Neural progenitor cell (in vitro differentiated cells): ENCODE results near the gene SLC10A3. TPM values are rescaled to one million over a fixed set of nuclear protein-coding genes. Genes with fewer than 3 reads are reported as not detected.

Experiments
- DNase-seq: peaks from one replicate; pipeline ENCODE4 v3.0.0-alpha.2; 2016; ENCODE audit warnings: low spot score
- H2AFZ ChIP-seq: fragments of 200-600 bp; sonication (generic); replicated peaks from 2 replicates; pipeline ENCODE4 v1.6.1; 2016; ENCODE audit warnings: antibody characterized with exemption
- H3F3A ChIP-seq: fragments of 200-600 bp; sonication (generic); 2 replicates; pipeline ENCODE4 v1.6.1; 2016; ENCODE audit warnings: antibody characterized with exemption, low read depth
- H3K27ac ChIP-seq: fragments of 200-600 bp; sonication (generic); 2 replicates; pipeline ENCODE4 v1.5.1; 2016; ENCODE audit warnings: mild to moderate bottlenecking
- H3K27me3 ChIP-seq: fragments of 200-600 bp; sonication (generic); 2 replicates; pipeline ENCODE4 v1.6.1; 2016; ENCODE audit warnings: mild to moderate bottlenecking, moderate library complexity
- H3K36me3 ChIP-seq: fragments of 200-600 bp; sonication (generic); 2 replicates; pipeline ENCODE4 v1.5.1; 2016
- H3K4me1 ChIP-seq: fragments of 200-600 bp; sonication (generic); 2 replicates; pipeline ENCODE4 v1.6.1; 2016; ENCODE audit warnings: mixed run types
- H3K4me2 ChIP-seq: fragments of 200-600 bp; sonication (generic); 2 replicates; pipeline ENCODE4 v1.6.1; 2016
- H3K4me3 ChIP-seq: fragments of 200-600 bp; sonication (generic); 2 replicates; pipeline ENCODE4 v1.5.1; 2016
- H3K79me2 ChIP-seq: fragments of 200-600 bp; sonication (generic); 2 replicates; pipeline ENCODE4 v1.6.1; 2016; ENCODE audit warnings: low read depth
- H3K9ac ChIP-seq: fragments of 200-600 bp; sonication (generic); 2 replicates; pipeline ENCODE4 v1.6.1; 2016
- H3K9me3 ChIP-seq: fragments of 200-600 bp; sonication (generic); 2 replicates; pipeline ENCODE4 v1.5.1; 2016; ENCODE audit warnings: low read depth
- H4K20me1 ChIP-seq: fragments of 200-600 bp; sonication (generic); 2 replicates; pipeline ENCODE4 v1.6.1; 2016; ENCODE audit warnings: low read depth
- H3K27ac Mint-ChIP-seq: 3 replicates; pipeline ENCODE4 v1.8.0; 2021; ENCODE audit warnings: mixed read lengths
- H3K27me3 Mint-ChIP-seq: 2 replicates; pipeline ENCODE4 v1.8.0; 2022; ENCODE audit warnings: low read depth, mild to moderate bottlenecking, inconsistent platforms, moderate library complexity, mixed read lengths; ENCODE audit not compliant: insufficient read depth
- H3K36me3 Mint-ChIP-seq: 3 replicates; pipeline ENCODE4 v1.8.0; 2021; ENCODE audit warnings: mixed read lengths
- H3K4me1 Mint-ChIP-seq: 3 replicates; pipeline ENCODE4 v1.8.0; 2021; ENCODE audit warnings: mixed read lengths
- H3K4me3 Mint-ChIP-seq: 3 replicates; pipeline ENCODE4 v1.8.0; 2021; ENCODE audit warnings: mild to moderate bottlenecking, moderate library complexity, mixed read lengths
- H3K9me3 Mint-ChIP-seq: 3 replicates; pipeline ENCODE4 v1.8.0; 2020; ENCODE audit warnings: mixed read lengths
- CTCF ChIP-seq: fragments of 200-600 bp; sonication (generic); IDR thresholded peaks from 2 replicates; pipeline ENCODE4 v1.5.1; 2017; ENCODE audit warnings: antibody characterized with exemption, mild to moderate bottlenecking
- EZH2 ChIP-seq: fragments of 200-600 bp; sonication (generic); IDR thresholded peaks from 2 replicates; pipeline ENCODE4 v1.6.1; 2017; ENCODE audit warnings: antibody characterized with exemption, mild to moderate bottlenecking, moderate library complexity
- EZH2phosphoT487 ChIP-seq: fragments of 200-600 bp; sonication (generic); IDR thresholded peaks from 2 replicates; pipeline ENCODE4 v1.6.1; 2017; ENCODE audit warnings: antibody characterized with exemption
- total RNA-seq: library from RNA; depleted of rRNA; stranded (reverse); fragments of >200 nt; gene quantifications from 2 replicates; pipeline ENCODE4 v1.2.3, GENCODE V29; 2015; ENCODE audit warnings: low replicate concordance

SLC10A3 gene
- total RNA-seq, 1 donor from 2014 or later, result 3.5 TPM

GRCh38 chrX:154488336-154489075 is 1.9 kb downstream of the SLC10A3 start:
- Histone ChIP-seq H2AFZ (no peak overlapping the region), H3K27me3 (peaks cover 11% of the 10 kb centered on the region), H3F3A (peaks cover 9% of the 10 kb centered on the region), H3K36me3 (no peaks in the 10 kb centered on the region), H4K20me1 (no peaks in the 10 kb centered on the region), H3K27ac (no peak overlapping the region), H3K4me3 (no peak overlapping the region), H3K4me2 (no peak overlapping the region), H3K9ac (no peak overlapping the region), H3K9me3 (no peaks in the 10 kb centered on the region), H3K79me2 (no peaks in the 10 kb centered on the region), H3K4me1 (no peaks in the 10 kb centered on the region)
- Mint-ChIP-seq H3K9me3 (peaks cover 18% of the 10 kb centered on the region), H3K27me3 (peaks cover 9% of the 10 kb centered on the region), H3K36me3 (peaks cover 4% of the 10 kb centered on the region), H3K4me1 (peaks cover 3% of the 10 kb centered on the region), H3K27ac (no peak overlapping the region), H3K4me3 (peak overlapping the region; percentile 55)
- no peak for DNase-seq
- TF ChIP-seq EZH2 (no peak), CTCF (no peak), EZH2phosphoT487 (no peak)

GRCh38 chrX:154487518-154488290 is 2.7 kb downstream of the SLC10A3 start:
- Histone ChIP-seq H3K4me3 (no peak overlapping the region), H3K9me3 (no peaks in the 10 kb centered on the region), H3K27me3 (peaks cover 11% of the 10 kb centered on the region), H3K4me1 (no peaks in the 10 kb centered on the region), H2AFZ (no peak overlapping the region), H3K4me2 (no peak overlapping the region), H3F3A (peaks cover 9% of the 10 kb centered on the region), H4K20me1 (no peaks in the 10 kb centered on the region), H3K9ac (no peak overlapping the region), H3K36me3 (no peaks in the 10 kb centered on the region), H3K79me2 (no peaks in the 10 kb centered on the region), H3K27ac (no peak overlapping the region)
- no peak overlapping the region for H3K27ac Mint-ChIP-seq
- peaks cover 4% of the 10 kb centered on the region for H3K36me3 Mint-ChIP-seq
- H3K27me3 Mint-ChIP-seq, result peaks cover 10% of the 10 kb centered on the region
- H3K4me1 Mint-ChIP-seq, result peaks cover 3% of the 10 kb centered on the region
- no peak for DNase-seq
- H3K4me3 Mint-ChIP-seq, result peak overlapping the region; percentile 77
- TF ChIP-seq EZH2phosphoT487, result no peak
- no peak for TF ChIP-seq CTCF
- no peak for TF ChIP-seq EZH2
- H3K9me3 Mint-ChIP-seq, result peaks cover 13% of the 10 kb centered on the region

GRCh38 chrX:154486396-154487207 is 3.8 kb downstream of the SLC10A3 start, which contains the start of gene UBL4A:
UBL4A (minus strand) TSS chrX:154486615; CDS start chrX:154486584, 31 bp downstream.
- Mint-ChIP-seq H3K9me3 (peaks cover 17% of the 10 kb centered on the region), H3K4me3 (peak within 1 kb of the TSS; percentile 77), H3K36me3 (peaks cover 4% of the 10 kb centered on the region), H3K4me1 (peaks cover 7% of the 10 kb centered on the region), H3K27me3 (peaks cover 13% of the 10 kb centered on the region), H3K27ac (no peak within 1 kb of the TSS)
- Histone ChIP-seq H3K4me3 (peak within 1 kb of the TSS; percentile 58), H3F3A (peaks cover 9% of the 10 kb centered on the region), H2AFZ (no peak within 1 kb of the TSS), H3K4me1 (no peaks in the 10 kb centered on the region), H3K79me2 (no peaks in the 10 kb centered on the region), H3K9ac (no peak within 1 kb of the TSS), H3K36me3 (no peaks in the 10 kb centered on the region), H3K27ac (no peak within 1 kb of the TSS), H4K20me1 (no peaks in the 10 kb centered on the region), H3K9me3 (no peaks in the 10 kb centered on the region), H3K27me3 (peaks cover 11% of the 10 kb centered on the region), H3K4me2 (peak within 1 kb of the TSS; percentile 84)
- peak; percentile 61 for DNase-seq
- TF ChIP-seq EZH2phosphoT487, result no peak
